Subcutaneous adipose tissue (tissue), 4 donors: ENCODE data around the gene LMCD1. TPM values are rescaled to one million over a fixed set of nuclear protein-coding genes. Genes with fewer than 3 reads are reported as not detected.

Experiments used
- CTCF ChIP-seq: fragments of 450-650 bp; IDR thresholded peaks from one replicate; pipeline ENCODE4 v1.5.1; 2016; ENCODE audit warnings: low read depth, mild to moderate bottlenecking, control low read depth, antibody characterized with exemption, moderate library complexity
- total RNA-seq, 4 donors: library from RNA; depleted of rRNA; stranded (reverse); fragments of >200 nt; gene quantifications; one replicate each; pipeline ENCODE4 v1.1.0, GENCODE V29; 2016

Gene LMCD1
- total RNA-seq, 4 donors from 2014 or later = 211 to 464 (median 276) TPM

- TF ChIP-seq CTCF = no peak
These were observed 2.4 kb upstream of the LMCD1 start for GRCh38 chr3:8499181-8499611.

- no peak for TF ChIP-seq CTCF
These were observed 1.2 kb upstream of the LMCD1 start for GRCh38 chr3:8500319-8500988.

- TF ChIP-seq CTCF = no peak
These were observed 643 bp upstream of the LMCD1 start for GRCh38 chr3:8500989-8501370.

GRCh38 chr3:8503461-8503860 is 1.8 kb downstream of the LMCD1 start:
- no peak for TF ChIP-seq CTCF

GRCh38 chr3:8503871-8504610 is 2.4 kb downstream of the LMCD1 start:
- TF ChIP-seq CTCF = no peak

GRCh38 chr3:8504611-8504973 is 3.0 kb downstream of the LMCD1 start:
- no peak for TF ChIP-seq CTCF

GRCh38 chr3:8505621-8506020 is 4.0 kb downstream of the LMCD1 start:
- TF ChIP-seq CTCF = no peak
